Heart left ventricle (tissue), 13 donors: Measurements from ENCODE around the gene KATNB1.

Experiments
- CTCF ChIP-seq, 12 donors: fragments of 200-600 bp; sonication (generic) in 4 of 12; IDR thresholded peaks; one replicate each; pipeline versions ENCODE4 v1.5.0 to v1.8.0; 2018 to 2022; ENCODE audit warnings: antibody characterized with exemption in 12 of 12, mild to moderate bottlenecking in 5 of 12
- POLR2A ChIP-seq, 2 donors: fragments of 450-650 bp; IDR thresholded peaks; one replicate each; pipeline ENCODE4 v1.6.1; 2017; ENCODE audit warnings: antibody characterized with exemption in 2 of 2, mild to moderate bottlenecking in 2 of 2, moderate library complexity in 2 of 2
- donor health status: ischemic (EF 13 %, LVEDD 7.1; RV severe dilation, severe dysfunction).
- donor health status: DM: no; HTN: yes; CAD: no.
- donor health status: DM: no; HTN: no; CAD: no.
- donor health status: ischemic (EF 25% LVEDD 6.9; RV normal size, moderate dysfunction).
- donor health status: ischemic (EF 25% LVEDD 5.7; RV mildly dilated, moderate dysfunction).
- donor health status: ischemic (EF 35%, LVEDD 5.7; RV mildly dilated, moderate dysfunction).
- donor health status: nonischemic (EF 11% LVEDD 7.7; RV severe dilation, severe dysfunction).
- donor health status: DM: yes; HTN: yes; CAD: no.
- donor health status: PGD.
- donor health status: ischemic (EF 29% LVEDD 5.4; RV normal size, mild dysfunction).
- donor health status: nonischemic (EF 23%, LVEDD 6.1; RV moderate dilation, normal function).

- TF ChIP-seq POLR2A (IDR thresholded peaks at IDR 0.05) (no peak), CTCF (IDR thresholded peaks at IDR 0.05) (no peak)
These were observed 14.0 kb upstream of the KATNB1 start for GRCh38 chr16:57721356-57722209.
